Colonic mucosa (tissue), 4 donors: ENCODE measurements around the gene ZBTB18. TPM values are rescaled to one million over a fixed set of nuclear protein-coding genes. Genes with fewer than 3 reads are reported as not detected.

Source experiments
- DNase-seq: peaks from one replicate; pipeline ENCODE4 v3.0.0-alpha.2; 2020
- H3K27ac ChIP-seq: fragments of 200-600 bp; one replicate; pipeline ENCODE4 v1.8.0; 2021
- H3K27me3 ChIP-seq: fragments of 200-600 bp; one replicate; pipeline ENCODE4 v1.8.0; 2021
- H3K36me3 ChIP-seq: fragments of 200-600 bp; one replicate; pipeline ENCODE4 v1.8.0; 2021
- H3K4me1 ChIP-seq: fragments of 200-600 bp; one replicate; pipeline ENCODE4 v1.8.0; 2021; ENCODE audit warnings: mild to moderate bottlenecking
- H3K4me3 ChIP-seq: fragments of 200-600 bp; one replicate; pipeline ENCODE4 v1.8.0; 2021
- H3K9ac ChIP-seq, 2 donors: one replicate each; pipeline ENCODE4 v1.7.0; 2013; ENCODE audit warnings: control low read depth in 2 of 2, low read depth in 2 of 2, low read length in 2 of 2
- H3K9me3 ChIP-seq: fragments of 200-600 bp; one replicate; pipeline ENCODE4 v1.8.0; 2021
- CTCF ChIP-seq: fragments of 200-600 bp; IDR thresholded peaks from one replicate; pipeline ENCODE4 v1.8.0; 2022; ENCODE audit warnings: antibody characterized with exemption, mild to moderate bottlenecking
- intact Hi-C: fragments of 100-400 bp; cut with DNase I; formaldehyde crosslinking; loops from one replicate; pipeline ENCODE4 v1.14.1; 2022
- total RNA-seq, 2 donors: library from RNA; stranded (reverse); fragmentation: NEBNext Ultra II Directional in 1 of 2; extraction: Animal tissue kit (Norgen Biotek cat#: 25700) in 1 of 2; gene quantifications; one replicate each; pipeline ENCODE4 v1.2.1, GENCODE V29; 2021
- donor health status: healthy.
- donor health status: DM: no; HTN: no; CAD: no.
- donor health status: DM: no; HTN: no; CAD: no.

Gene ZBTB18
- total RNA-seq, 2 donors from 2014 or later = 15.0 to 23.8 TPM

- H3K9ac ChIP-seq = no peak overlapping the region
Measured at GRCh38 chr1:244084763-244085162, 33.7 kb downstream of the ZBTB18 start.

GRCh38 chr1:244085891-244086290 lies 34.8 kb downstream of the ZBTB18 start:
- no peak overlapping the region for H3K27ac ChIP-seq
- H3K4me3 ChIP-seq = no peak overlapping the region
- intact Hi-C loops = no loop called here
- H3K9ac ChIP-seq = no peak overlapping the region
- H3K27me3 ChIP-seq = no peaks in the 10 kb centered on the region
- H3K4me1 ChIP-seq = no peaks in the 10 kb centered on the region
- no peak for DNase-seq
- TF ChIP-seq CTCF = no peak
- H3K9me3 ChIP-seq = no peaks in the 10 kb centered on the region
- H3K36me3 ChIP-seq = no peaks in the 10 kb centered on the region

More at GRCh38 chr1:244084763-244085162, 33.7 kb downstream of the ZBTB18 start:
- no peak for TF ChIP-seq CTCF
- Histone ChIP-seq H3K9me3 (no peaks in the 10 kb centered on the region), H3K4me1 (no peaks in the 10 kb centered on the region), H3K4me3 (no peak overlapping the region), H3K27me3 (no peaks in the 10 kb centered on the region), H3K27ac (no peak overlapping the region), H3K36me3 (no peaks in the 10 kb centered on the region)
- no peak for DNase-seq
- intact Hi-C loops = no loop called here

- intact Hi-C loops = no loop called here
- H3K27me3 ChIP-seq = no peaks in the 10 kb centered on the region
- H3K4me1 ChIP-seq = no peaks in the 10 kb centered on the region
- H3K36me3 ChIP-seq = no peaks in the 10 kb centered on the region
- H3K9ac ChIP-seq = no peak overlapping the region
- no peak overlapping the region for H3K27ac ChIP-seq
- no peak for TF ChIP-seq CTCF
- no peak for DNase-seq
- no peaks in the 10 kb centered on the region for H3K9me3 ChIP-seq
- H3K4me3 ChIP-seq = no peak overlapping the region
Measured at GRCh38 chr1:244087021-244087560, 36.0 kb downstream of the ZBTB18 start.

GRCh38 chr1:244087611-244088010 lies 36.5 kb downstream of the ZBTB18 start:
- DNase-seq = no peak
- Histone ChIP-seq H3K27ac (no peak overlapping the region), H3K4me3 (no peak overlapping the region), H3K27me3 (no peaks in the 10 kb centered on the region), H3K9ac (no peak overlapping the region), H3K9me3 (no peaks in the 10 kb centered on the region), H3K4me1 (no peaks in the 10 kb centered on the region), H3K36me3 (no peaks in the 10 kb centered on the region)
- intact Hi-C loops = no loop called here
- TF ChIP-seq CTCF = no peak

- TF ChIP-seq CTCF = no peak
- Histone ChIP-seq H3K9me3 (no peaks in the 10 kb centered on the region), H3K36me3 (no peaks in the 10 kb centered on the region), H3K4me3 (no peak overlapping the region), H3K9ac (no peak overlapping the region), H3K27ac (no peak overlapping the region), H3K4me1 (no peaks in the 10 kb centered on the region), H3K27me3 (no peaks in the 10 kb centered on the region)
- no peak for DNase-seq
- intact Hi-C loops = no loop called here
Measured at GRCh38 chr1:244088161-244088560, 37.1 kb downstream of the ZBTB18 start.
